ENCODE results near the gene MTOR.
A peak's percentile ranks its signal among the peaks of the same experiment; 100 is the strongest.

MTOR gene

DNA sequence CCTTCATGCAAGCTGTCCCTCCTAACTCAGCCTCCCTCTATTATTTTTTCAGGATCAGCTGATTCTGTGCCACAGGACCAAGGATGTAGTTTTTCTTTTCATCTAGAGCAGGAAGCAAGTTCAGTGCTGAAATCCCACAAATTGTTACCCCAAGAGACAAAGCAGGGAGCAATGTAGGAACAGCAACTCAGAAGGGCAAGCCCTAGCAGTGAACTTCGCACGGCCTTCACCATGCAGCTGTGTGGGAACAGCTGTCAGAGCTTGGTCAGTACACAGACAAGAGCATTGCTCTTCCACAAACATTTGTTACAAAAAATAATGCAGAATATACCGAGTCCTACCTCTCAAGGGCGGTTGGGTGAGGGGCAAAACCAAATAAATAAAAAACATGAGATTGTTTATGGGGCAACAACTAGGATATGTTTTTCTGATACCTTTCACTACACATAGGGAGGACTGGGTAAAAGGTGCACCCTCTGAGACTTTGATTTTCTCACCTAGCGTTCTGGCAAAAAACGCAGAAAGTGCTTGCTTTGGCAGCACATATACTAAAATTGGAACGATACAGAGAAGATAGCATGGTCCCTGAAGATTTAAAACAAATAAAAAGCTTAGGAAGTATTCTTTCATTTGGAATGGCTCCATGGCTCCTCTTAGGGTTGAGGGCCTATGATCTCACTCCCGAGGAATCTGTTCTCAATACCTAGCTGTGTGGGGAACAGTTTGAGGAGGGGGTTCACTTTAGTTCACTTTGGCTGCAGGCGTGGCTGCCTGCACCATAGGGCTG, 110.3 kb downstream of the MTOR start:
- peak overlapping the region; percentile 88 for H3K27ac ChIP-seq
- TF ChIP-seq, protein P1, sequence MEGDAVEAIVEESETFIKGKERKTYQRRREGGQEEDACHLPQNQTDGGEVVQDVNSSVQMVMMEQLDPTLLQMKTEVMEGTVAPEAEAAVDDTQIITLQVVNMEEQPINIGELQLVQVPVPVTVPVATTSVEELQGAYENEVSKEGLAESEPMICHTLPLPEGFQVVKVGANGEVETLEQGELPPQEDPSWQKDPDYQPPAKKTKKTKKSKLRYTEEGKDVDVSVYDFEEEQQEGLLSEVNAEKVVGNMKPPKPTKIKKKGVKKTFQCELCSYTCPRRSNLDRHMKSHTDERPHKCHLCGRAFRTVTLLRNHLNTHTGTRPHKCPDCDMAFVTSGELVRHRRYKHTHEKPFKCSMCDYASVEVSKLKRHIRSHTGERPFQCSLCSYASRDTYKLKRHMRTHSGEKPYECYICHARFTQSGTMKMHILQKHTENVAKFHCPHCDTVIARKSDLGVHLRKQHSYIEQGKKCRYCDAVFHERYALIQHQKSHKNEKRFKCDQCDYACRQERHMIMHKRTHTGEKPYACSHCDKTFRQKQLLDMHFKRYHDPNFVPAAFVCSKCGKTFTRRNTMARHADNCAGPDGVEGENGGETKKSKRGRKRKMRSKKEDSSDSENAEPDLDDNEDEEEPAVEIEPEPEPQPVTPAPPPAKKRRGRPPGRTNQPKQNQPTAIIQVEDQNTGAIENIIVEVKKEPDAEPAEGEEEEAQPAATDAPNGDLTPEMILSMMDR (conservative IDR thresholded peaks at IDR 0.05) = no peak

DNA sequence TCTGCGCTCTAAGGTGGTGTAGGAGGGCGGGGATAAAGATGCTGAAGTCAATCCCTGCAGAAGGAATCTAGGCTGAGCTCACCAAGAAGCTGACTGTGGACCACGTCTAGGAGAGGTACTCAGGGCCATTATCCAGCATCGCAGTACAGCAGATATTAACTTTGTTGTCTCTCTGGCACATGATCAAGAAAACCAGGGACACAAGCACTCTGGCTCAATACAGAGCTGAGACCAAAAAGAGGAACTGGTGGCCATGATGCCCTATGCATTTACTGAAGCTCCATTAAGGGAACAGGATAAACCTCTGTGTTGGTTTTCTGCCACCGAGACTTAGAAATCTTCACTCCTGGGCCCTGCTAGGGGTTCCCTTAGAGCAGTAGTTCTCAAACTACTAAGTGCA, 111.2 kb downstream of the MTOR start:
- H3K27ac ChIP-seq = peak overlapping the region; percentile 88
- TF ChIP-seq, protein P1 (conservative IDR thresholded peaks at IDR 0.05) = no peak

DNA sequence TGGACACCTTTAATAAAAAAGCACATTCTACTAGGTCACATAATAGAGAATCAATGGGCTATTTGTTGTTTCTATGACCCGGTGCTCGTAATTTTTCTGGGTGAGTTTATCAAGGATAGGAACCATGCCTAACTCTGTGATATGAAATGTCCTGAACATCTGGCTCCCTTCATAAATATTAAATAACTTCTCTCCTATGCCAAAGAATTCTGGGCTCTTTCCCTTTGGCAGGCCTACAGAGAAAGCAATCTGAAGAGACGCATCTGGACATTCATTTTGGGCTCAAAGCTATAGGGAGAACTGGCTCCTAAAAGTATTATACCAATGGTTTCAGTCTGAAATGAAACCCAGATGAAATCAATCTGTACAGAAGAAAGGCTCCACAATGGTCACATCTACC, 112.0 kb downstream of the MTOR start:
- peak overlapping the region; percentile 88 for H3K27ac ChIP-seq
- TF ChIP-seq, protein P1 (conservative IDR thresholded peaks at IDR 0.05) = no peak

DNA sequence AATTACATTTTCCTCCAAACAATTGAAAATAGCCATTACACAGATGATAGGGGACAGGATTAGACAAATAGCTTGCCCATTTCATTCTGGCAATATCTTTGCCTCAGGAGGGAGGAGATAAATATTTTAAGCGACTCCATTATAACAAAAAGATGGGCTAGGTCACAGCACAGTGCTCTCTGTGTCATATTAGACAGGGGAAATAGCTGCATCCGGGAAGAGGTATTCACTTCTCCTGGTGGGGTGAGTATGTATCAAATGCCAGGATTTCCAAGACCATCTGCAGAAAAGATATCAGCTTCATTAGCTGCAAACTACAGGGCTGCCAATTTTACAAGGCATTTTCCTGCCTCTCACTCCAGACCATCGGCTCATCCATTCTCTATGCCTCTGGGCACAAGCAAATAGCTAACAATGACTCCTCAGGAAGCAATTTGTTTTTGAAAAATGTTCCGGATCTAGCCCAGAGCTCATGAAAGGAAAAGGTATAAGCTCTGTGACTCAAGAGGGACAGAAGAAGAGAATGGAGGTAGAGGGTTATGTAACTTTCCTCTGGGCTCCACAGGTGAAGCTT, 115.1 kb downstream of the MTOR start:
- H3K27ac ChIP-seq = no peak overlapping the region
- TF ChIP-seq, protein P1 (conservative IDR thresholded peaks at IDR 0.05) = no peak

DNA sequence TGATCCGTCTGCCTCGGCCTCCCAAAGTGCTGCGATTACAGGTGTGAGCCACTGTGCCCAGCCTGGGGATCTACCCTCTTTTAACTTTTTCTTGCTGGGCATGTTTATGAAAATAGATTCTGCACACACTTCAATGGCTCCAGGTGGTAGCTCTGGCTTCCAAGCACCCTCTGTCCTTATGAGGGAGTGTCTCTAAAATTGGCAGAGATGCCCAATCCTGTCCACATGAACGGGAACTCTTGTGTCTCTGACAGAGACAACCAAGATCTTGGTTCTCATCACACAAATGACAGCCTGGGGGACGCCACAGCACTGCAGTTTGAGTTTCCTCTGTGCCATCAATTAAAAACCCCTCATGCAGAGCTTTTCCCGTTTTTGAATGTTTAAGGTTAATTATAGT, 116.6 kb downstream of the MTOR start:
- TF ChIP-seq, protein P1 (conservative IDR thresholded peaks at IDR 0.05) = no peak
- H3K27ac ChIP-seq = no peak overlapping the region

DNA sequence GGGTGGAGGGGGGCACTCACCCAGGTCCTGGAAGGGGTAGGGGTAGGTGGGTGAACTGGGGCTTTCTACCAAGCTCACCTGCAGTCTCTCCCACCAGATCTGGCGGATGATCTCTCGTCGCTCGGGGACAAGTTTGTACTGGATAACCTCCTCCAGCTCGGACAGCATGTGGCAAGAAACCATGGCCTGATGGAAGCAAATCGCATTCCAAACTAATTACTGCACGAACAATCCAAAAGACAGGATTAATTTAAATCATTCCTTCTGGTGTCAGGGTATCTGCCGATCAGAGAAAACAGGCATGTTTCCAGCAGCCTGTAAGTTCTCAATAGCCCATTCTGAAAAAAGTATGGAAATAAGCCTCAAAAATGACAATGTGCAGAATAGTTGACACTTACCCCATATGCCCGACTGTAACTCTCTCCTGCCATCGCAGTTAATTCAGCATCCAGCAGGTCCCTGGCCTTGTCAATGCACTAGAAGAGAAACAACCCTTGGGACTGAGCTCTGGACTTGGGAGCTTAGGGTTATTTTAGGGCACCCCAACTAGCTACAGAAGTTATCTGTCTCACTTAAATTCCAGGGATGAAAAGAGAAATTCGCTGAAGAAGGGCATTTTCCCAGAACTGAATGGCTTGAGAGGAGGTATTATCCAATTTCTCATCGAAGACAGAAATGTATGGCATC, 117.6 kb downstream of the MTOR start:
- TF ChIP-seq, protein P1 (conservative IDR thresholded peaks at IDR 0.05) = no peak
- H3K27ac ChIP-seq = no peak overlapping the region

DNA sequence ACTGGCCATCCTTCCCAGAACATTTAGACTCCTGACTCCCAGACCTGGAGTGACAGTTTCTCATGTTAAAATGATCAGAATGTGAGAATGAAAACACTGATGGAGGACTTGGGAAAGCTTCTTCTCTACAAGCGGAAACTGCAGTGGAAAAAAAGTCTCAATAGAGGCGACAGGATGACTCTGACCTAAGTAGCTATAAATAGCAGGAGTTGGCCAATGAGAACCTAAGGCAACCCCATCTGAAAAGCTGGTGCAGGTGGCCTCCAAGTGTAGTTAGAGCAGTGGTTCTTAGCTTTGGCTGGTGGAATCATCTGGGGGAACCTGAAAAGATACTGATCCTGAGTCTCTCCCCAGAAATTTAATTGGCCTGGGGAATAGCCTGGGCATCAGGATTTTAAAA, 118.4 kb downstream of the MTOR start:
- no peak overlapping the region for H3K27ac ChIP-seq
- TF ChIP-seq, protein P1 (conservative IDR thresholded peaks at IDR 0.05) = no peak
